HepG2 (cell line): ENCODE data around the gene TMUB1. TPM values are rescaled to one million over a fixed set of nuclear protein-coding genes. Genes with fewer than 3 reads are reported as not detected.

Experiments
- JUN ChIP-seq: sonication (generic); formaldehyde crosslinking; IDR thresholded peaks from 2 replicates; pipeline ENCODE4 v1.4.0; 2020; ENCODE audit warnings: mild to moderate bottlenecking, missing genetic modification reagents
- KDM6A ChIP-seq: IDR thresholded peaks from 2 replicates; pipeline ENCODE4 v1.6.1; 2016; ENCODE audit warnings: low read depth
- NCOA1 ChIP-seq: sonication (generic); formaldehyde crosslinking; IDR thresholded peaks from 2 replicates; pipeline ENCODE4 v1.9.0; 2021; ENCODE audit warnings: missing genetic modification reagents
- RORA ChIP-seq: sonication (generic); formaldehyde crosslinking; IDR thresholded peaks from 2 replicates; pipeline ENCODE4 v1.5.0; 2020; ENCODE audit warnings: mild to moderate bottlenecking, missing genetic modification reagents, moderate library complexity
- TARDBP ChIP-seq: sonication (generic); formaldehyde crosslinking; IDR thresholded peaks from 2 replicates; pipeline ENCODE4 v1.8.0; 2022; ENCODE audit warnings: mild to moderate bottlenecking, missing genetic modification reagents
- ZNF207 ChIP-seq: fragments of 450-650 bp; IDR thresholded peaks from 2 replicates; pipeline ENCODE4 v1.6.1; 2016; ENCODE audit warnings: antibody characterized with exemption, borderline replicate concordance
- polyA plus RNA-seq, 8 experiments: library from polyadenylated mRNA; depleted of rRNA in 3 of 8; stranded (reverse) in 7 of 8; unstranded in 1 of 8; fragments of >200 nt; fragmentation: Illumina TruSeq in 4 of 8; extraction: Trizol in 4 of 8; gene quantifications; 2 replicates each; pipeline versions ENCODE4 v1.2.1 to v1.2.3, GENCODE V29; 2011 to 2016; ENCODE audit warnings: low read depth in 4 of 8, missing spikeins in 1 of 8, mixed read lengths in 1 of 8; ENCODE audit not compliant: insufficient read depth in 1 of 8
- total RNA-seq, 5 experiments: library from RNA; depleted of rRNA; stranded (reverse); fragments of >200 nt; fragmentation: Illumina TruSeq; extraction: Trizol; gene quantifications; 2 replicates each; pipeline ENCODE4 v1.2.3, GENCODE V29; 2016; ENCODE audit warnings: low read depth in 1 of 5
- TF ChIP-seq, protein P1 (sequence below): sonication (generic); formaldehyde crosslinking; IDR thresholded peaks from 2 replicates; pipeline ENCODE4 v1.4.0; 2020; ENCODE audit warnings: missing genetic modification reagents
- TF ChIP-seq, protein P2 (sequence below): sonication (generic); formaldehyde crosslinking; IDR thresholded peaks from 2 replicates; pipeline ENCODE4 v1.4.0; 2020; ENCODE audit warnings: missing genetic modification reagents

Gene TMUB1
- total and polyA plus RNA-seq, 2 of the 13 experiments (the other 11 are each of a cell fraction or from before 2014, with no cell fraction given): 44.8 to 51.6 TPM

- TF ChIP-seq ZNF207 (no peak), KDM6A (no peak), RORA (CRISPR knock-in tag) (no peak), NCOA1 (CRISPR knock-in tag) (no peak), TARDBP (CRISPR knock-in tag) (no peak), JUN (CRISPR knock-in tag) (no peak)
- TF ChIP-seq, protein P1, sequence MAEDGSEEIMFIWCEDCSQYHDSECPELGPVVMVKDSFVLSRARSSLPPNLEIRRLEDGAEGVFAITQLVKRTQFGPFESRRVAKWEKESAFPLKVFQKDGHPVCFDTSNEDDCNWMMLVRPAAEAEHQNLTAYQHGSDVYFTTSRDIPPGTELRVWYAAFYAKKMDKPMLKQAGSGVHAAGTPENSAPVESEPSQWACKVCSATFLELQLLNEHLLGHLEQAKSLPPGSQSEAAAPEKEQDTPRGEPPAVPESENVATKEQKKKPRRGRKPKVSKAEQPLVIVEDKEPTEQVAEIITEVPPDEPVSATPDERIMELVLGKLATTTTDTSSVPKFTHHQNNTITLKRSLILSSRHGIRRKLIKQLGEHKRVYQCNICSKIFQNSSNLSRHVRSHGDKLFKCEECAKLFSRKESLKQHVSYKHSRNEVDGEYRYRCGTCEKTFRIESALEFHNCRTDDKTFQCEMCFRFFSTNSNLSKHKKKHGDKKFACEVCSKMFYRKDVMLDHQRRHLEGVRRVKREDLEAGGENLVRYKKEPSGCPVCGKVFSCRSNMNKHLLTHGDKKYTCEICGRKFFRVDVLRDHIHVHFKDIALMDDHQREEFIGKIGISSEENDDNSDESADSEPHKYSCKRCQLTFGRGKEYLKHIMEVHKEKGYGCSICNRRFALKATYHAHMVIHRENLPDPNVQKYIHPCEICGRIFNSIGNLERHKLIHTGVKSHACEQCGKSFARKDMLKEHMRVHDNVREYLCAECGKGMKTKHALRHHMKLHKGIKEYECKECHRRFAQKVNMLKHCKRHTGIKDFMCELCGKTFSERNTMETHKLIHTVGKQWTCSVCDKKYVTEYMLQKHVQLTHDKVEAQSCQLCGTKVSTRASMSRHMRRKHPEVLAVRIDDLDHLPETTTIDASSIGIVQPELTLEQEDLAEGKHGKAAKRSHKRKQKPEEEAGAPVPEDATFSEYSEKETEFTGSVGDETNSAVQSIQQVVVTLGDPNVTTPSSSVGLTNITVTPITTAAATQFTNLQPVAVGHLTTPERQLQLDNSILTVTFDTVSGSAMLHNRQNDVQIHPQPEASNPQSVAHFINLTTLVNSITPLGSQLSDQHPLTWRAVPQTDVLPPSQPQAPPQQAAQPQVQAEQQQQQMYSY (CRISPR knock-in tag): no peak
- TF ChIP-seq, protein P2, sequence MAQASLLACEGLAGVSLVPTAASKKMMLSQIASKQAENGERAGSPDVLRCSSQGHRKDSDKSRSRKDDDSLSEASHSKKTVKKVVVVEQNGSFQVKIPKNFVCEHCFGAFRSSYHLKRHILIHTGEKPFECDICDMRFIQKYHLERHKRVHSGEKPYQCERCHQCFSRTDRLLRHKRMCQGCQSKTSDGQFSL (CRISPR knock-in tag): no peak
- TF ChIP-seq, all 625 proteins: peak for 0
Measured at GRCh38 chr7:151115121-151115835, 32.0 kb upstream of the TMUB1 start (continued).
